Activated CD8-positive, alpha-beta T cell treated with anti-CD3 and anti-CD28 coated beads for 36 hours (primary cell): ENCODE results near the gene EMC1. TPM values are rescaled to one million over a fixed set of nuclear protein-coding genes. Genes with fewer than 3 reads are reported as not detected.
A peak's percentile ranks its signal among the peaks of the same experiment; 100 is the strongest.
"Not testable (repeated sequence)": the region's sequence is repeated elsewhere in the genome, so short reads cannot be mapped to it uniquely, and the experiment has no call there.

Experiments used
- ATAC-seq: fragments of 200-7000 bp; cut with Tn5 transposase; one replicate; pipeline ENCODE4 v1.10.0; 2021; ENCODE audit warnings: mild to moderate bottlenecking, moderate library complexity
- CTCF ChIA-PET: fragments of 350-600 bp; sonication (Branson Sonifier 250); formaldehyde crosslinking; loops from one replicate; lab custom pipeline; 2021; ENCODE audit warnings: antibody characterized with exemption; lab: Charles Lee
- POLR2A ChIA-PET: fragments of 350-600 bp; sonication (Branson Sonifier 250); formaldehyde crosslinking; loops from one replicate; lab custom pipeline; 2021; ENCODE audit warnings: antibody characterized with exemption; lab: Charles Lee
- DNase-seq: peaks from one replicate; pipeline ENCODE4 v3.0.0-alpha.2; 2020
- H3K27ac Mint-ChIP-seq: one replicate; pipeline ENCODE4 v1.8.0; 2021; ENCODE audit warnings: mild to moderate bottlenecking, mixed read lengths
- H3K27me3 Mint-ChIP-seq: one replicate; pipeline ENCODE4 v1.8.0; 2021; ENCODE audit warnings: mixed read lengths
- H3K36me3 Mint-ChIP-seq: one replicate; pipeline ENCODE4 v1.8.0; 2021; ENCODE audit warnings: low read depth, mixed read lengths
- H3K4me1 Mint-ChIP-seq: one replicate; pipeline ENCODE4 v1.8.0; 2021; ENCODE audit warnings: low read depth, mixed read lengths
- H3K4me3 Mint-ChIP-seq: one replicate; pipeline ENCODE4 v1.8.0; 2021; ENCODE audit warnings: mild to moderate bottlenecking, moderate library complexity, mixed read lengths
- H3K9me3 Mint-ChIP-seq: one replicate; pipeline ENCODE4 v1.8.0; 2021; ENCODE audit warnings: mixed read lengths
- CTCF ChIP-seq: fragments of 200-600 bp; IDR thresholded peaks from one replicate; pipeline ENCODE4 v1.8.0; 2022; ENCODE audit warnings: antibody characterized with exemption, mild to moderate bottlenecking
- intact Hi-C: fragments of 100-400 bp; cut with micrococcal nuclease; formaldehyde crosslinking; loops from one replicate; pipeline ENCODE4 v1.10.0; 2022
- total RNA-seq, 2 experiments: library from RNA; stranded (reverse); gene quantifications; one replicate each; pipeline ENCODE4 v1.2.3, GENCODE V29; 2021

The EMC1 gene
- total RNA-seq, 2 experiments from 2014 or later, result 38.3 to 39.5 TPM

- ChIA-PET CTCF (interaction anchor here (1.3 to 3.1 kb wide), 2 partner anchors 17 to 397 kb away, joined by 3 to 9 read pairs; no protein-coding TSS in a partner anchor), POLR2A (interaction anchor here (0.6 to 1.8 kb wide), 5 partner anchors 32 to 340 kb away, joined by 3 to 5 read pairs (median 3); partner anchors contain the start of genes AKR7A2 and SLC66A1)
- Mint-ChIP-seq H3K9me3 (no peaks in the 10 kb centered on the region), H3K4me1 (peaks cover 34% of the 10 kb centered on the region), H3K27me3 (no peaks in the 10 kb centered on the region), H3K27ac (peak overlapping the region; percentile 80), H3K4me3 (no peak overlapping the region), H3K36me3 (peaks cover 64% of the 10 kb centered on the region)
- peak; percentile 33 for DNase-seq
- intact Hi-C loops, result no loop called here
- no peak for TF ChIP-seq CTCF
- ATAC-seq, result peak; percentile 57
These were observed 6.0 kb upstream of the EMC1 start for GRCh38 chr1:19257178-19257914.

- H3K9me3 Mint-ChIP-seq, H3K4me3 Mint-ChIP-seq, H3K27me3 Mint-ChIP-seq, ATAC-seq, intact Hi-C loops, DNase-seq: not testable (repeated sequence)
- peaks cover 34% of the 10 kb centered on the region for H3K4me1 Mint-ChIP-seq
- H3K27ac Mint-ChIP-seq, result peak overlapping the region; percentile 80
- ChIA-PET POLR2A (interaction anchor here (0.8 to 1.8 kb wide), 6 partner anchors 14 to 341 kb away, joined by 3 to 5 read pairs (median 4); partner anchors contain the start of genes AKR7A2 and SLC66A1), CTCF (interaction anchor here (1.3 to 3.1 kb wide), 2 partner anchors 16 to 398 kb away, joined by 3 to 9 read pairs; no protein-coding TSS in a partner anchor)
- H3K36me3 Mint-ChIP-seq, result peaks cover 68% of the 10 kb centered on the region
These were observed 5.0 kb upstream of the EMC1 start for GRCh38 chr1:19256301-19256700.

- intact Hi-C loops, result no loop called here
- POLR2A ChIA-PET, result interaction anchor here (1.1 to 1.6 kb wide), 3 partner anchors 8 to 299 kb away, joined by 3 to 4 read pairs (median 3); no protein-coding TSS in a partner anchor
These were observed 4.0 kb upstream of the EMC1 start for GRCh38 chr1:19255288-19255687.

GRCh38 chr1:19254416-19254815, 3.1 kb upstream of the EMC1 start:
- DNase-seq (no peak), ATAC-seq (no peak)
- no peak for TF ChIP-seq CTCF
- Mint-ChIP-seq H3K27ac (peak overlapping the region; percentile 94), H3K36me3 (peaks cover 63% of the 10 kb centered on the region), H3K4me1 (peaks cover 43% of the 10 kb centered on the region), H3K4me3 (no peak overlapping the region), H3K27me3 (no peaks in the 10 kb centered on the region), H3K9me3 (no peaks in the 10 kb centered on the region)
- ChIA-PET CTCF (interaction anchor here (1.1 kb wide), 1 partner anchor 13 kb away, joined by 4 read pairs; no protein-coding TSS in a partner anchor), POLR2A (interaction anchor here (0.7 to 1.6 kb wide), 4 partner anchors 9 to 57 kb away, joined by 3 to 4 read pairs (median 4); no protein-coding TSS in a partner anchor)
- intact Hi-C loops, result no loop called here

More at GRCh38 chr1:19255288-19255687, 4.0 kb upstream of the EMC1 start:
- no peaks in the 10 kb centered on the region for H3K9me3 Mint-ChIP-seq
- H3K36me3 Mint-ChIP-seq, result peaks cover 72% of the 10 kb centered on the region
- CTCF ChIA-PET, result interaction anchor here (0.9 to 3.1 kb wide), 2 partner anchors 135 to 399 kb away, joined by 3 to 9 read pairs; no protein-coding TSS in a partner anchor
- DNase-seq (no peak), ATAC-seq (no peak)
- peaks cover 39% of the 10 kb centered on the region for H3K4me1 Mint-ChIP-seq
- H3K4me3 Mint-ChIP-seq, result no peak overlapping the region
- TF ChIP-seq CTCF, result no peak
- H3K27me3 Mint-ChIP-seq, result no peaks in the 10 kb centered on the region
- peak overlapping the region; percentile 80 for H3K27ac Mint-ChIP-seq

- DNase-seq, result peak; percentile 29
- no peaks in the 10 kb centered on the region for H3K9me3 Mint-ChIP-seq
- POLR2A ChIA-PET, result interaction anchor here (0.6 to 3.8 kb wide), 17 partner anchors 8 to 551 kb away, joined by 3 to 54 read pairs (median 4); partner anchors contain the start of genes AKR7A2, AKR7A3, SLC66A1 and UBR4
These were observed 557 bp downstream of the EMC1 start for GRCh38 chr1:19250629-19251304.

More at GRCh38 chr1:19250629-19251304, 557 bp downstream of the EMC1 start:
- H3K27ac Mint-ChIP-seq, result peak overlapping the region; percentile 94
- H3K4me3 Mint-ChIP-seq, result peak overlapping the region; percentile 95
- TF ChIP-seq CTCF, result no peak
- no peaks in the 10 kb centered on the region for H3K27me3 Mint-ChIP-seq
- peaks cover 29% of the 10 kb centered on the region for H3K4me1 Mint-ChIP-seq
- CTCF ChIA-PET, result interaction anchor here (1.0 to 2.3 kb wide), 3 partner anchors 10 to 343 kb away, joined by 3 to 10 read pairs (median 3); no protein-coding TSS in a partner anchor
- intact Hi-C loops, result no loop called here
- peaks cover 37% of the 10 kb centered on the region for H3K36me3 Mint-ChIP-seq
- ATAC-seq, result no peak
